HG02571 (cell line): ENCODE results near the gene PIGB.
"Not testable (repeated sequence)": the region's sequence is repeated elsewhere in the genome, so short reads cannot be mapped to it uniquely, and the experiment has no call there.

ENCODE experiments used
- ATAC-seq: cut with Tn5 transposase; IDR thresholded peaks from one replicate; pipeline ENCODE4 v1.9.1; 2021; ENCODE audit warnings: mild to moderate bottlenecking, moderate library complexity; ENCODE audit not compliant: unreplicated experiment

The PIGB gene

DNA sequence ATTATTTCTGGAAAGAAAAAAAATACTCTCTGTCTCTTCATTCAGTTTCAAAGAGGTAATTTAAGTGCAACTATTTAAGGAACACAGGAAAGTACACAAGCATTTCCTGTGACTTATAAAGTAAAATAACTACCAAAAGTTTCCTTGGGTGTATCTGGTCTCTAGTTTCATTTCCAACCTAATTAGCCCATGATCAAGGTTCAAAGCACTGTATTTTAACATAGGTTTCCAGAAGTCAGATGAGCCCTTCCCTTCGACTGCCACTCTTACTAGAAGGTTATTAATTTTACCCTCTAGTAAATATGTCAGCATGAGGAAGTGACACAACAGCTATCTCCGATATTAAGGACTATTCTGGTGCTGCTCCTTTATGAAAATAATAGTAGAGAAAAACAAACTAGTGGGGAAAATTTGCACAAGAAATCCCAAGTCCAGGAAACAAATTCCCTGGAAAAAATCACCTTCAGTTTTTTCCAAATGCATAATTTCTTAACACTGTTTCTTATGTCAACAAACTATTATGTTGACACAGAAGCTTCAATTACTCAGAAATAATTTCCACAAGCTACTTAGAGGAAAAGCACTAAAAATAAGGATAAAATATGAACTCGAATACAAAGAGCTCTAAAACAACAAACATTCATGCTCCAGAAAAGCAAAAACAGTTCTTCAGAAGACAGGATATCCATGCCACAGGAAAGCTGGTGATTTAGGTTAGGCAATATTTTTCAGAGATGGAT, 53.8 kb downstream of the PIGB start:
- ATAC-seq: no peak

DNA sequence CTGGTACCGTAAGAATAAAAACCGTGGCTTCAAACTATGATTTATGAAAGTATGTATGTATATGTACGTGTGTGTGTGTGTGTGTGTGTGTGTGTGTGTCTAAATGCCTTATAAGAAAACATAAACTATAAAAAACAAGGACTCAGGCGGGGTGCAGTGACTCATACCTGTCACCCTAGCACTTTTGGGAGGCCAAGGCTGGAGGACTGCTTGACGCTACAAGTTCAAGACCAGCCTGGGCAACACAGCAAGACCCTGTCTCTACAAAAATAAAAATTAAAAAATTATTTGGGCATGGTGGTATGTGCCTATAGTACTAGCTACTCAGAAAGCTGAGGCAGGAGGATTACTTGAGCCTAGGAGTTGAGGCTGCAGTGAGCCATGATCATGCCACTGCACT, 60.1 kb downstream of the PIGB start:
- ATAC-seq: no peak

GRCh38 chr15:55381595-55381994, 62.6 kb downstream of the PIGB start:
- no peak for ATAC-seq

DNA sequence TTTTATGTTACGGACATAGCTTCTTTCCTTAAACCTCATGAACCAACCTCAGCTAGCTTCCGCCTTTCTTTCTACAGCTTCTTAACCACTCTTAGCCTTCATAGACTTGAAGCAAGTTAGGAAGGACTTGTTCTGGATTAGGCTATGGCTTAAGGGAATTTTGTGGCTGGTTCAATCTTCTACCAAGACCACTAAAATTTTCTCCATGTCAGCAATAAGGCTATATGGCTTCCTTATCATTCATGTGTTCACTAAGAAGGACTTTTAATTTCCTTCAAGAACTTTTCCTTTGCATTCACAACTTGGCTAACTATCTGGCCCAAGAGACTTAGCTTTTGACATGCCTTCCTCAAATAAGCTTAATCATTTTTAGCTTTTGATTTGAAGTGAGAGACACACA, 64.7 kb downstream of the PIGB start:
- no peak for ATAC-seq

GRCh38 chr15:55387027-55387426, 68.0 kb downstream of the PIGB start:
- no peak for ATAC-seq

DNA sequence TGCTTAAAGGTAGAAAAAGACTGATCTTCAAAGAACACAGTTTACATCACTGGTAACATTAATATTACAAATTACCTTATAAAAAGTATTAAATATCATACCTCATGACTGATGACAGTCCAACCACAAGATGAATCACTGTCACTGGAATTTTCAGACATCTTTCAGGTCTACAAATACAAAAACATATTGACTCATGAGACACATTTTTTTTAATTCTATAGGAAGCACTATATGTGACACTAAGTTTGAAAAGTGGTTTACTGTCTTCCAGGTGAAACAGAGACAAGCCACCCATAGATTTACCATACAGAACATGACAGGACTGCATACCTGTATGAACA, 70.2 kb downstream of the PIGB start:
- ATAC-seq: no peak

- no peak for ATAC-seq
Observed at GRCh38 chr15:55394694-55395093, 75.7 kb downstream of the PIGB start.

DNA sequence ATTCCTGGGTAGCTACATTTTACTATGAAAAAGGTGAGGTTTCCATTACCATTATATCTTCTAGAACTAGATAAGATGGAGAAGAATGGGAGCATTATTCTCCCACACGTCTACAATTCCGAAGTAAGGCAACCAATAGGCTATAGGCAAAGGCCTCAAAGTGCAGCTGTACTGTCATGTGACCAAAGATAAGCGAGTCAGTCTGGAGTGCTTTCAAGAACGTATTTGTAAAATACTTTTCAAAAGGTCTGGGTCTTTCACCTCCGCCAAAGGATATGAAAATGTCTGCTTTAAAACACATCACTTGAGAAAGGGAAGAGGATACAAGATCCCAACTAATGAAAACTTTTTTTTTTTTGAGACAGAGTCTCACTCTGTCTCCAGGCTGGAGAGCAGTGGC, 79.2 kb downstream of the PIGB start:
- no peak for ATAC-seq

DNA sequence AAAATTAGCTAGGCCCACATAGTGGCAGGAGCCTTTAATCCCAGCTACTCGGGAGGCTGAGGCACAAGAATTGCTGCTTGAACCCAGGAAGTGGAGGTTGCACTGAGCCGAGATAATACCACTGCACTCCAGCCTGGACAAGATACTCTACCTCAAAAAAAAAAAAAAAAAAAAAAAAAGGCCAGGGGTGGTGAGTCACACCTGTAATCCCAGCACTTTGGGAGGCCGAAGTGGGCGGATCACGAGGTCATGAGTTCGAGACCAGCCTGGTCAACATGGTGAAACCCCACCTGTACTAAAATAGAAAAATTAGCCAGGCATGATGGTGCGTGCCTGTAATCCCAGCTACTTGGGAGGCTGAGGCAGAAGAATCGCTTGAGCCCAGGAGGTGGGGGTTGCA, 81.0 kb downstream of the PIGB start:
- not testable (repeated sequence) for ATAC-seq

- no peak for ATAC-seq
Observed at GRCh38 chr15:55401786-55402246, 82.8 kb downstream of the PIGB start.

- no peak for ATAC-seq
Observed at GRCh38 chr15:55402707-55403106, 83.7 kb downstream of the PIGB start.

GRCh38 chr15:55403531-55403930, 84.5 kb downstream of the PIGB start:
- no peak for ATAC-seq
